Mucosa of descending colon (tissue), 3 donors: Measurements from ENCODE around the gene R3HDM2. TPM values are rescaled to one million over a fixed set of nuclear protein-coding genes. Genes with fewer than 3 reads are reported as not detected.

Experiments used
- ATAC-seq: fragments of 200-7000 bp; cut with Tn5 transposase; one replicate; pipeline ENCODE4 v1.9.1; 2020; ENCODE audit warnings: mild to moderate bottlenecking, moderate library complexity
- DNase-seq, 3 donors: peaks; one replicate each; pipeline ENCODE4 v3.0.0-alpha.2; 2020
- H3K36me3 ChIP-seq: fragments of 200-600 bp; one replicate; pipeline ENCODE4 v1.8.0; 2021; ENCODE audit warnings: low read depth, mild to moderate bottlenecking
- H3K4me1 ChIP-seq: fragments of 200-600 bp; one replicate; pipeline ENCODE4 v1.8.0; 2021; ENCODE audit warnings: low read depth, mild to moderate bottlenecking
- H3K4me3 ChIP-seq: fragments of 200-600 bp; one replicate; pipeline ENCODE4 v1.8.0; 2021; ENCODE audit warnings: mild to moderate bottlenecking
- H3K9me3 ChIP-seq: fragments of 200-600 bp; one replicate; pipeline ENCODE4 v1.8.0; 2021; ENCODE audit warnings: mild to moderate bottlenecking
- CTCF ChIP-seq: fragments of 200-600 bp; IDR thresholded peaks from one replicate; pipeline ENCODE4 v1.8.0; 2022; ENCODE audit warnings: antibody characterized with exemption, mild to moderate bottlenecking
- intact Hi-C, 2 donors: fragments of 100-400 bp; cut with DNase I in 1 of 2; cut with micrococcal nuclease in 1 of 2; formaldehyde crosslinking; loops; one replicate each; pipeline versions ENCODE4 v1.11.0 to v1.11.1; 2022; cut with DNase I, micrococcal nuclease
- total RNA-seq, 3 donors: library from RNA; stranded (reverse); fragmentation: NEBNext Ultra II Directional in 2 of 3; extraction: Animal tissue kit (Norgen Biotek cat#: 25700) in 2 of 3; gene quantifications; one replicate each; pipeline versions ENCODE4 v1.2.1 to v1.2.4, GENCODE V29; 2021 to 2023
- donor health status: DM: no; HTN: no; CAD: no; lungs with moderate emphysema.
- donor health status: DM: no; HTN: no; CAD: no.
- donor health status: DM: no; HTN: yes; CAD: no.

R3HDM2 gene
- total RNA-seq, 3 donors from 2014 or later, result 43.9 to 80.8 (median 80.6) TPM

DNA sequence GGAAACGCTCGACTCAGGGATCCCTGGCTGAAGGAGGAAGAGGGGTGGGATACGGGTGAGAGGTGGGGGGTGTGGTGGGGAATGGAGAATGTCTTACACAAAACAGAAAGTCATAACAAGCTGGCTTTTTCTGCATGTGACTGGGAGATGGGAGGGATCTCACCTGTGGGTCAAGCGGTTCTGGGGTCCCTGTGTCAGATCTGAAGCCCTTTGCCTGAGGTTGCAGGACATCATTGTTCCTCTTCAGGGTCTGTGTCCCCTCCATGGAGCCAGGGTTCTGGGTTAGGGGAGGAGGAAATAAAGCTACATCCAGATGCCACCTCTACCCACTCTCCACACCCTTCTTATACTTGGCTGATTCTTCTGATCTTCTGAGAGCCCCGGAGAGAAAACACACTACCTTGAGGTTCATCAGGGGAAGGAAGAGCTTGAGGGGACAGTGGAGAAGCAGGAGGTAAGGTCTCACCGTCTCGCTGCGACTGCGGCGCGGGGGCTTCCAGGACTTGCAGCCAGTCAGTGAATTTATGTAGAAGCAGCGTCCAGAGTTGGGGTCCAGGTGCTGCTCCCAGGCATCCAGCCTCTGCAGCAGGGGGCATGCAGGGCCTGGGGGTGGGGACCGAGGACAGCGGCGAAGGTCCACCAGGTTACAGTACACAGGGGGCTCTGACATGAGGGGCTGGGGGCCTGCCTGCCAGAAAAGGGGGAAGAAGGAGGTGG lies 46.3 kb upstream of the R3HDM2 start:
- Histone ChIP-seq H3K9me3 (no peaks in the 10 kb centered on the region), H3K4me3 (no peak overlapping the region), H3K4me1 (peaks cover 12% of the 10 kb centered on the region), H3K36me3 (no peaks in the 10 kb centered on the region)
- DNase-seq (peak in 1 of 3 donors; percentile 31), ATAC-seq (peak; percentile 3)
- intact Hi-C loops, result no loop called here
- no peak for TF ChIP-seq CTCF

DNA sequence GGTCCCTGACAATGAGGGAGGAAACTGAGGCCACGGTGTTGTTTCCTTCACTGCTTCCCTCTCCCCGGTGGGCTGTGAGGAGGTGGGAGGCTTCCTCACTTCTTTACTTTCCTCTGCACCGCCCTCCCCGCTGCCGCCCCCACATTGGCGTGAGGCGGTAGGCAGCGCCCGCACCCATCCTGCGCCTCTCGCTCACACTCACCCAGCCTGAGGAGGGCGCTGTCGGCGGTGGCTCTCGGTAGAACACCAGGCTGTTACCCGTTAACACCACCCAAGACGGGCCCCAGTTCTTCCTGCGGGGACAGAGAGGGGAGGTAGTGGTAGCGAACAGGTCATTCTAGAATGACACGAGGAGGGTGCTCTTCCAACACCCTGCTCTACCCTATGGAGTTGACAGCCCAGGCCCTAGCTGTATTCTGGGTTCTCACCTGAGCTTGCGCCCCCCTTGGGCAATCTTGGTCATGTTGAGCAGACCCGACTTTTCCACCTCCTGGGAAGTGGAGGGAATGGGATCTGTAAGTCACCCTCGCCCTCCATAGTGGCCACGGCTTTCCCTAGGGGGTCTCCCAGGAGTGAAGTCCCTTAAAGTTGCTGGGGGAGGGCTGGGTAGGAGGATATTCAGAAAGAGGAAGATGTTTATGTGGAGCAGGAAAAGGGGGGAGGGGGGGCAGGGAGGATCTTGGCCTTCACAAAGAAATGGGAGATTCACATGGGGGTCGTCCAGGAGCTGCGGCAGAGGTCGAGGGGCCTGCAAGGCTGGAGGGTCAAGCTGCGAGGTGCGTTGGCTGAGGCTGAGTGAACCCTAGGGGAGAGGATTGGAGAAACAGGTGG lies 45.5 kb upstream of the R3HDM2 start:
- intact Hi-C loops, result no loop called here
- Histone ChIP-seq H3K36me3 (no peaks in the 10 kb centered on the region), H3K9me3 (no peaks in the 10 kb centered on the region), H3K4me1 (peaks cover 15% of the 10 kb centered on the region), H3K4me3 (no peak overlapping the region)
- DNase-seq (peak in 1 of 3 donors; percentile 56), ATAC-seq (peak; percentile 37)
- TF ChIP-seq CTCF, result no peak

DNA sequence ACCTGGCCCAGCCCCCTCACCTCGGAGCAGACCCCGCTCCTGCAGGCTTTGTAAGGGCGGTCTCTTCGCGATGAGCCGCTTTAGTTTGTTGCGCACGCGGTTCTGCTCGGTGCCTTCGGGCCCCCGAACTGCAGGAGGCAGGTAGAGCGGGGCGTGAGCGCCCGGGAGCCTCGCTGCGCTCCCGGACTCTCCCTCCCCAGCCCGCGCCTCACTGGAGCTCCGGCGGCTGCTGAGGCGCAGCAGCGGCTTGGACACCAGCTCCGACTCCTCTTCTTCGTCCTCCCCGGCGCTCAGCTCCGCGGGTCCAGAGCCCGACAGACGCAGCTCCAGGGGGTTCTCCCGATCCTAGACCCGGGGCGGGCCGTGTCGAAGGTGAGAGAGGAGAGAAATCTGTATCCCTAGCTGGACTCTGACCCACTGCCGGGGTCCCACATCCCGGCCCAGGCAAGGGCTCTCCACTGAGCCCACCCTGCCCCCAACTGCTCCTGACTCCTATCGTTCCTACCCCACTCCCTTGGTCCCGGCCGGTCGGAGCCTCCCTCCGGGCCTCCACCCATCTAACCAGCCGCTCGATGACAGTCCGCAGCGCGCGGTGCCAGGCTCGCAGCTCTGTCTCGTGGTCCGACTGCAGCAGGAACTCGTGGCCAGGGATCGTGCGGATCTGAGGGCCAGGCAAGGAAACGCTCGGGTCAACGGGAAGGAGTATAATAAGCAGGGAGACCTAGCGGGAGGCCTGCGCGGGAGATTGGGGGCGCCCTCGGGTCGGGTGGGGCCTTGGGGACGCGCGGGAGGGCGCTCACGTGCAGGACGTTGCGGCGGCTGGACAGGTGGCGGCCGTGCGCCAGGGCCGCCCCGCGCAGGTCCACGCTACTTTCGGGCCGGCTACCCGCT lies 44.7 kb upstream of the R3HDM2 start:
- Histone ChIP-seq H3K36me3 (no peaks in the 10 kb centered on the region), H3K4me3 (no peak overlapping the region), H3K9me3 (no peaks in the 10 kb centered on the region), H3K4me1 (peaks cover 22% of the 10 kb centered on the region)
- TF ChIP-seq CTCF, result no peak
- intact Hi-C loops, result no loop called here
- ATAC-seq (peak; percentile 21), DNase-seq (peak in 1 of 3 donors; percentile 62)

GRCh38 chr12:57474862-57475261 lies 44.0 kb upstream of the R3HDM2 start:
- DNase-seq, result peak in 1 of 3 donors; percentile 17
- Histone ChIP-seq H3K36me3 (no peaks in the 10 kb centered on the region), H3K4me3 (no peak overlapping the region), H3K4me1 (peaks cover 23% of the 10 kb centered on the region), H3K9me3 (no peaks in the 10 kb centered on the region)
- TF ChIP-seq CTCF, result no peak
- no peak for ATAC-seq
- intact Hi-C loops, result no loop called here

DNA sequence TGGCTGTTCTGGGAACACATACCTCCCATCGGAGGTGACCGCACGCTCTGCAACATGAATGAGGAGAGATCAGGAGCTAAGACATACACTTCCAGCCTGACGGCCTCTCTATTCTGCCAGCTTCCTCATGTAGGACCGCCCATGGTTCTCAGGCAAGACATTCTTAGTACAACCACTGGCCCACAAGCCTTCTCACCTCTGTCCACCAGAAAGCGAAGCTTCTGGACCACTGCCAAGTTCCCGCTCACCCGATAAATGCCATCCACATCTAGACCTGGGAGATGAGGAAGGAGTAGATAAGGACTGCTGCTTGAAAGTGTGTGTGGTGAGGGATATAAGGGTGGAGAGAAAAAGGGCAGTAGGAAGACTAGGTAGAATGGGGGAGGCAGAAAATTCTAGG lies 43.6 kb upstream of the R3HDM2 start:
- Histone ChIP-seq H3K9me3 (no peaks in the 10 kb centered on the region), H3K4me1 (peaks cover 23% of the 10 kb centered on the region), H3K36me3 (no peaks in the 10 kb centered on the region), H3K4me3 (no peak overlapping the region)
- DNase-seq (peak in 1 of 3 donors; percentile 26), ATAC-seq (no peak)
- no peak for TF ChIP-seq CTCF
- intact Hi-C loops, result no loop called here
